Measurements from ENCODE around the gene LRRK1.

The LRRK1 gene

DNA sequence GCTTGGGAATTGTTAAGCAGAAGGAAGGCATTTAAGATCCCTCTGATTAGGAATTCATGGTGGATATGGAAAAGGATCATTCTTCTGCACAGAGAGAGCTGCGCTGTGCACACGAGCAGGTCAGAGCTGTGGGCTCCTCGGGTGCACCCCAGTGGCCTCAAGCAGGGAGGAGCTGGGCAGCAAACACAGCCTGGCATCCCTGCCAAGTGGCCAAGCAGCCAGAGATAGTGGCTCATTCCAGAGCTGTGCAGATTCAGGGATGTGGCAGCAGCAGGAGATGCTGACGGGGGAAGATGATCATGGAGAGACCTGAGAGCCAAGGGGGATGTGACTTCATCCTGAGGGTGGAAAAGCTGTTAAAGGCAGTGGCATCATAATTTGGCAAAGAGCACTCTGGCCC, 55.9 kb downstream of the LRRK1 start:
- TF ChIP-seq, protein P1, sequence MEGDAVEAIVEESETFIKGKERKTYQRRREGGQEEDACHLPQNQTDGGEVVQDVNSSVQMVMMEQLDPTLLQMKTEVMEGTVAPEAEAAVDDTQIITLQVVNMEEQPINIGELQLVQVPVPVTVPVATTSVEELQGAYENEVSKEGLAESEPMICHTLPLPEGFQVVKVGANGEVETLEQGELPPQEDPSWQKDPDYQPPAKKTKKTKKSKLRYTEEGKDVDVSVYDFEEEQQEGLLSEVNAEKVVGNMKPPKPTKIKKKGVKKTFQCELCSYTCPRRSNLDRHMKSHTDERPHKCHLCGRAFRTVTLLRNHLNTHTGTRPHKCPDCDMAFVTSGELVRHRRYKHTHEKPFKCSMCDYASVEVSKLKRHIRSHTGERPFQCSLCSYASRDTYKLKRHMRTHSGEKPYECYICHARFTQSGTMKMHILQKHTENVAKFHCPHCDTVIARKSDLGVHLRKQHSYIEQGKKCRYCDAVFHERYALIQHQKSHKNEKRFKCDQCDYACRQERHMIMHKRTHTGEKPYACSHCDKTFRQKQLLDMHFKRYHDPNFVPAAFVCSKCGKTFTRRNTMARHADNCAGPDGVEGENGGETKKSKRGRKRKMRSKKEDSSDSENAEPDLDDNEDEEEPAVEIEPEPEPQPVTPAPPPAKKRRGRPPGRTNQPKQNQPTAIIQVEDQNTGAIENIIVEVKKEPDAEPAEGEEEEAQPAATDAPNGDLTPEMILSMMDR (IDR thresholded peaks at IDR 0.05) = no peak

GRCh38 chr15:100980410-100981046, 61.4 kb downstream of the LRRK1 start:
- TF ChIP-seq, protein P1 (IDR thresholded peaks at IDR 0.05) = no peak

DNA sequence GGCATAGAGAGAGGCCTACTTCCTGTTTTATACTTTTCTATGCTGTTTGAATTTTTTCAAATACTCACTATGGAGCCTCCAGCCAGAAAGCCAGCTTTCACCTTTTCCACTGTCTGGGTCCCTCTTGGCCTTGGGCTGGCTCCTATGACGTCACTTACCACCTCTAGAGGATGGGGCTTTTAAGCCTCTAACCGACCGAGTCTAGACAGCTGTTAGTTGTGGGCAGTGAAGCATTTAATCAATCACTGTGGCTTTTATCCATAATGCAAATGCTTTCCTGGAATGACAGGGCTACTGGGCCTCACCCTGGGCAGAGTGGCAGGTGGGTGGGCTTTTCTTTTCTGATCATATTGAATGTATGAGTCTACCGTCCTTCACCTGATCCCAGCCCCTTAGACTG, 61.9 kb downstream of the LRRK1 start:
- TF ChIP-seq, protein P1 (IDR thresholded peaks at IDR 0.05) = no peak

DNA sequence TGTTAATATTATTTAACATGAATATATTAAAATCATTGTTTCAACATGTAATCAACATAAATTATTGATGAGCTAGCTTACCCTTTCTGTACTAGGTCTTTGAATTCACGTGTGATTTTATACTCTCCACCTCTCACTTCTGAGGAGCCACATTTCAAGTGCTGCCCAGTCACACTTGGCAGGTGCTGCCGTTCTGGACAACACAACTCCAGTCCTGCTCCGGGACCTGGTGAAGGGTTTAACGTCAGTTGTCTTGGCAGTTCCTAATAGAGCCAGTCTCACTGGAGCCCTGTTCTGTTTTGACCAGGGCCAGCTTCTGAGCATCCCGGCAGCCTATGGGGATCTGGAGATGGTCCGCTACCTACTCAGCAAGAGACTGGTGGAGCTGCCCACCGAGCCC, 64.1 kb downstream of the LRRK1 start:
- TF ChIP-seq, protein P1 (IDR thresholded peaks at IDR 0.05) = no peak

- TF ChIP-seq, protein P1 (IDR thresholded peaks at IDR 0.05) = no peak
Measured at GRCh38 chr15:100985401-100985800, 66.2 kb downstream of the LRRK1 start.

GRCh38 chr15:100986158-100986896, 67.2 kb downstream of the LRRK1 start:
- TF ChIP-seq, protein P1 (IDR thresholded peaks at IDR 0.05) = no peak

- TF ChIP-seq, protein P1 (IDR thresholded peaks at IDR 0.05) = no peak
Measured at GRCh38 chr15:100987143-100987542, 68.0 kb downstream of the LRRK1 start.
